IMR-90 (cell line): ENCODE measurements around the gene MEN1. TPM values are rescaled to one million over a fixed set of nuclear protein-coding genes. Genes with fewer than 3 reads are reported as not detected.

Experiments
- ATAC-seq: fragments of 200-7000 bp; cut with Tn5 transposase; 2 replicates; pipeline ENCODE4 v1.9.1; 2020; ENCODE audit warnings: low read depth, mild to moderate bottlenecking, moderate library complexity
- BruUV-seq: library from RNA; stranded (reverse); fragments of 400-500 nt; replicated peaks from 2 replicates; lab custom pipeline; 2021; lab: Mats Ljungman, UMichigan
- CTCF ChIA-PET: fragments of 300-600 bp; formaldehyde crosslinking; extraction: SDS; loops from one replicate; lab custom pipeline; 2021; ENCODE audit warnings: antibody characterized with exemption; lab: Yijun Ruan, JAX
- POLR2A ChIA-PET: fragments of 300-600 bp; sonication (Branson Sonifier 250); formaldehyde crosslinking; loops from one replicate; lab custom pipeline; 2022; ENCODE audit warnings: antibody characterized with exemption; ENCODE audit not compliant: unreplicated experiment; lab: Charles Lee
- DNase-seq: peaks from one replicate; pipeline ENCODE4 v3.0.0; 2013
- H2AFZ ChIP-seq: replicated peaks from 2 replicates; pipeline ENCODE3; 2013; ENCODE audit warnings: low read length, mild to moderate bottlenecking; ENCODE audit not compliant: poor library complexity
- H2AK5ac ChIP-seq: 2 replicates; pipeline ENCODE4 v1.6.1; 2013; ENCODE audit warnings: low read depth, low read length, inconsistent platforms
- H2AK9ac ChIP-seq: replicated peaks from 2 replicates; pipeline ENCODE3; 2013; ENCODE audit warnings: mild to moderate bottlenecking, low read depth, low read length, moderate library complexity; ENCODE audit not compliant: poor library complexity
- H2BK120ac ChIP-seq: 2 replicates; pipeline ENCODE4 v1.6.1; 2013; ENCODE audit warnings: low read depth, low read length, inconsistent platforms
- H2BK15ac ChIP-seq: 3 replicates; pipeline ENCODE4 v1.6.1; 2013; ENCODE audit warnings: low read depth, low read length, inconsistent platforms
- H2BK20ac ChIP-seq: 2 replicates; pipeline ENCODE4 v1.6.1; 2013; ENCODE audit warnings: low read depth, mild to moderate bottlenecking, inconsistent platforms, low read length, moderate library complexity
- H2BK5ac ChIP-seq: 2 replicates; pipeline ENCODE4 v1.6.1; 2013; ENCODE audit warnings: mild to moderate bottlenecking, low read depth, low read length, inconsistent platforms; ENCODE audit not compliant: poor library complexity, severe bottlenecking
- H3K14ac ChIP-seq: replicated peaks from 2 replicates; pipeline ENCODE4 v1.6.1; 2013; ENCODE audit warnings: low read depth, low read length, inconsistent platforms
- H3K18ac ChIP-seq: 2 replicates; pipeline ENCODE4 v1.6.1; 2013; ENCODE audit warnings: low read depth, low read length, control low read depth
- H3K23ac ChIP-seq: 2 replicates; pipeline ENCODE4 v1.6.1; 2013; ENCODE audit warnings: low read depth, low read length, inconsistent platforms
- H3K27ac ChIP-seq: 2 replicates; pipeline ENCODE4 v1.5.1; 2013; ENCODE audit warnings: mild to moderate bottlenecking, control low read depth, low read length; ENCODE audit not compliant: insufficient read depth
- H3K27me3 ChIP-seq: 2 replicates; pipeline ENCODE4 v1.6.1; 2013; ENCODE audit warnings: low read length; ENCODE audit not compliant: control insufficient read depth, insufficient read depth
- H3K36me3 ChIP-seq: 2 replicates; pipeline ENCODE4 v1.6.1; 2013; ENCODE audit warnings: low read length, mixed read lengths; ENCODE audit not compliant: control insufficient read depth, insufficient read depth
- H3K4ac ChIP-seq: 2 replicates; pipeline ENCODE4 v1.6.1; 2013; ENCODE audit warnings: low read depth, low read length, inconsistent platforms
- H3K4me1 ChIP-seq: 2 replicates; pipeline ENCODE4 v1.6.1; 2013; ENCODE audit warnings: low read length, mixed read lengths; ENCODE audit not compliant: control insufficient read depth, insufficient read depth
- H3K4me2 ChIP-seq: 2 replicates; pipeline ENCODE4 v1.6.1; 2013; ENCODE audit warnings: low read depth, mild to moderate bottlenecking, control low read depth, low read length, moderate library complexity
- H3K4me3 ChIP-seq: 2 replicates; pipeline ENCODE4 v1.5.1; 2013; ENCODE audit warnings: low read depth, mild to moderate bottlenecking, control low read depth, low read length, moderate library complexity; ENCODE audit not compliant: insufficient read depth
- H3K56ac ChIP-seq: 2 replicates; pipeline ENCODE4 v1.6.1; 2013; ENCODE audit warnings: low read length, inconsistent platforms; ENCODE audit not compliant: insufficient read depth; ENCODE audit errors: extremely low read depth
- H3K79me1 ChIP-seq, 2 experiments: 2 replicates each; pipeline ENCODE4 v1.6.1; 2013; ENCODE audit warnings: low read length in 2 of 2, inconsistent platforms in 1 of 2, low read depth in 1 of 2
- H3K9ac ChIP-seq: 2 replicates; pipeline ENCODE4 v1.6.1; 2013; ENCODE audit warnings: low read depth, low read length, control low read depth
- H3K9me1 ChIP-seq: 2 replicates; pipeline ENCODE4 v1.6.1; 2013; ENCODE audit warnings: low read length, inconsistent platforms; ENCODE audit not compliant: insufficient read depth
- H3K9me3 ChIP-seq: 2 replicates; pipeline ENCODE4 v1.6.1; 2013; ENCODE audit warnings: low read length; ENCODE audit not compliant: control insufficient read depth, insufficient read depth
- H4K20me1 ChIP-seq: 2 replicates; pipeline ENCODE4 v1.6.1; 2013; ENCODE audit warnings: low read length, inconsistent platforms; ENCODE audit not compliant: insufficient read depth
- H4K5ac ChIP-seq: 2 replicates; pipeline ENCODE4 v1.6.1; 2013; ENCODE audit warnings: mild to moderate bottlenecking, low read depth, low read length, control low read depth
- H4K8ac ChIP-seq, 2 experiments: 2 replicates each; pipeline ENCODE4 v1.6.1; 2013; ENCODE audit warnings: low read depth in 2 of 2, low read length in 2 of 2, control low read depth in 1 of 2, inconsistent platforms in 1 of 2
- H4K91ac ChIP-seq: 2 replicates; pipeline ENCODE4 v1.6.1; 2013; ENCODE audit warnings: low read depth, low read length, inconsistent platforms; ENCODE audit not compliant: insufficient read depth
- BHLHE40 ChIP-seq: fragments of 150-350 bp; IDR thresholded peaks from 2 replicates; pipeline ENCODE4 v1.6.1; 2016; ENCODE audit warnings: mild to moderate bottlenecking, low read depth, low read length
- CEBPB ChIP-seq: IDR thresholded peaks from 2 replicates; pipeline ENCODE4 v1.6.1; 2012; ENCODE audit warnings: low read depth, low read length, improper control_type of control experiment
- CHD1 ChIP-seq: IDR thresholded peaks from 2 replicates; pipeline ENCODE4 v1.6.1; 2012; ENCODE audit warnings: low read depth, low read length, improper control_type of control experiment
- FOS ChIP-seq: fragments of 150-350 bp; IDR thresholded peaks from 2 replicates; pipeline ENCODE4 v1.6.1; 2016; ENCODE audit warnings: low read depth, low read length
- MAFK ChIP-seq: IDR thresholded peaks from 2 replicates; pipeline ENCODE4 v1.6.1; 2012; ENCODE audit warnings: low read depth, low read length, improper control_type of control experiment
- MAZ ChIP-seq: IDR thresholded peaks from 2 replicates; pipeline ENCODE4 v1.6.1; 2012; ENCODE audit warnings: low read depth, mild to moderate bottlenecking, low read length, improper control_type of control experiment, moderate library complexity, borderline replicate concordance
- MXI1 ChIP-seq: IDR thresholded peaks from 2 replicates; pipeline ENCODE4 v1.6.1; 2012; ENCODE audit warnings: low read depth, mild to moderate bottlenecking, low read length, moderate library complexity, borderline replicate concordance
- NFE2L2 ChIP-seq: fragments of 150-350 bp; IDR thresholded peaks from 2 replicates; pipeline ENCODE4 v1.6.1; 2016; ENCODE audit warnings: low read depth, mild to moderate bottlenecking, low read length
- RAD21 ChIP-seq: IDR thresholded peaks from 2 replicates; pipeline ENCODE4 v1.6.1; 2012; ENCODE audit warnings: low read length, improper control_type of control experiment
- RCOR1 ChIP-seq: IDR thresholded peaks from 2 replicates; pipeline ENCODE4 v1.6.1; 2012; ENCODE audit warnings: mild to moderate bottlenecking, low read length, improper control_type of control experiment; ENCODE audit not compliant: insufficient replicate concordance
- RFX5 ChIP-seq: IDR thresholded peaks from 2 replicates; pipeline ENCODE4 v1.8.0; 2012; ENCODE audit warnings: low read depth, mild to moderate bottlenecking, low read length, moderate library complexity
- SMC3 ChIP-seq: fragments of 150-350 bp; IDR thresholded peaks from 2 replicates; pipeline ENCODE4 v1.6.1; 2016; ENCODE audit warnings: low read depth, mild to moderate bottlenecking, antibody characterized with exemption, low read length, moderate library complexity
- WGBS, 2 experiments: methylation state at CpG; one replicate each; pipeline versions ENCODE4 v1.1.5 to v1.1.7; 2013; ENCODE audit warnings: missing lambda C conversion rate in 2 of 2; ENCODE audit not compliant: insufficient read length in 1 of 2; ENCODE audit errors: extremely low coverage in 2 of 2; 5-methylcytosine and 5-hydroxymethylcytosine counted together
- dilution Hi-C: fragments of 300-500 bp; cut with HindIII; formaldehyde crosslinking; loops from one replicate; pipeline ENCODE4 v1.14.3; 2018; ENCODE audit warnings: low sequenced_read_pairs; ENCODE audit not compliant: unreplicated experiment
- in situ Hi-C: fragments of 300-500 bp; cut with MboI; formaldehyde crosslinking; loops from 3 replicates; pipeline ENCODE4 v1.14.3; 2019; ENCODE audit warnings: low sequenced_read_pairs, inconsistent platforms, mixed read lengths
- intact Hi-C: fragments of 100-400 bp; cut with micrococcal nuclease; formaldehyde crosslinking; loops from 2 replicates; pipeline ENCODE4 v1.10.0; 2022
- polyA plus RNA-seq, 3 experiments: library from polyadenylated mRNA; depleted of rRNA; stranded (reverse); fragments of >200 nt; gene quantifications; 2 replicates each; pipeline ENCODE4 v1.2.3, GENCODE V29; 2012; ENCODE audit warnings: low replicate concordance in 1 of 3
- total RNA-seq: library from RNA; depleted of rRNA; stranded (reverse); fragments of >200 nt; gene quantifications from 2 replicates; pipeline ENCODE4 v1.2.3, GENCODE V29; 2012
- TF ChIP-seq, protein P1 (sequence below): conservative IDR thresholded peaks from 2 replicates; pipeline ENCODE4 v1.5.1; 2012; ENCODE audit warnings: mild to moderate bottlenecking, low read depth, low read length, improper control_type of control experiment
- TF ChIP-seq, protein P2 (sequence below): fragments of 150-350 bp; IDR thresholded peaks from 2 replicates; pipeline ENCODE4 v1.6.1; 2017; ENCODE audit warnings: mild to moderate bottlenecking, antibody characterized with exemption, low read length, low read depth

The MEN1 gene
- total and polyA plus RNA-seq, 2 of the 4 experiments (the other 2 are of a cell fraction) = 8.8 to 35.7 TPM

- Histone ChIP-seq H3K27ac (no peak overlapping the region), H3K36me3 (peaks cover 9% of the 10 kb centered on the region), H3K27me3 (no peaks in the 10 kb centered on the region), H3K4ac (no peak overlapping the region), H4K91ac (no peak overlapping the region), H3K9ac (no peak overlapping the region), H3K9me1 (peaks cover 11% of the 10 kb centered on the region; the same call in 1 of the 2 replicates), H2BK120ac (no peak overlapping the region), H3K79me1 (peaks cover 6 to 10% of the 10 kb centered on the region in 2 experiments; a peak in 3 of 4 replicates), H3K9me3 (no peaks in the 10 kb centered on the region), H2AK5ac (no peak overlapping the region), H3K56ac (no peak overlapping the region), H2BK15ac (no peak overlapping the region), H2AK9ac (no peak overlapping the region), H3K4me1 (peaks cover 5% of the 10 kb centered on the region), H3K4me3 (no peak overlapping the region), H2AFZ (no peak overlapping the region), H4K8ac (no peak overlapping the region), H3K14ac (no peak overlapping the region), H4K5ac (no peak overlapping the region), H2BK20ac (no peak overlapping the region), H3K18ac (no peak overlapping the region), H2BK5ac (no peak overlapping the region), H3K4me2 (no peak overlapping the region), H3K23ac (no peak overlapping the region), H4K20me1 (peaks cover 11% of the 10 kb centered on the region)
- dilution Hi-C loops (no loop called here), in situ Hi-C loops (no loop called here), intact Hi-C loops (no loop called here)
- POLR2A ChIA-PET = no interaction called here
- TF ChIP-seq CEBPB (no peak), SMC3 (no peak), BHLHE40 (no peak), MXI1 (no peak), MAFK (no peak), CHD1 (no peak), FOS (no peak), MAZ (no peak), RFX5 (no peak), RAD21 (no peak), RCOR1 (no peak), NFE2L2 (no peak)
- TF ChIP-seq, protein P1, sequence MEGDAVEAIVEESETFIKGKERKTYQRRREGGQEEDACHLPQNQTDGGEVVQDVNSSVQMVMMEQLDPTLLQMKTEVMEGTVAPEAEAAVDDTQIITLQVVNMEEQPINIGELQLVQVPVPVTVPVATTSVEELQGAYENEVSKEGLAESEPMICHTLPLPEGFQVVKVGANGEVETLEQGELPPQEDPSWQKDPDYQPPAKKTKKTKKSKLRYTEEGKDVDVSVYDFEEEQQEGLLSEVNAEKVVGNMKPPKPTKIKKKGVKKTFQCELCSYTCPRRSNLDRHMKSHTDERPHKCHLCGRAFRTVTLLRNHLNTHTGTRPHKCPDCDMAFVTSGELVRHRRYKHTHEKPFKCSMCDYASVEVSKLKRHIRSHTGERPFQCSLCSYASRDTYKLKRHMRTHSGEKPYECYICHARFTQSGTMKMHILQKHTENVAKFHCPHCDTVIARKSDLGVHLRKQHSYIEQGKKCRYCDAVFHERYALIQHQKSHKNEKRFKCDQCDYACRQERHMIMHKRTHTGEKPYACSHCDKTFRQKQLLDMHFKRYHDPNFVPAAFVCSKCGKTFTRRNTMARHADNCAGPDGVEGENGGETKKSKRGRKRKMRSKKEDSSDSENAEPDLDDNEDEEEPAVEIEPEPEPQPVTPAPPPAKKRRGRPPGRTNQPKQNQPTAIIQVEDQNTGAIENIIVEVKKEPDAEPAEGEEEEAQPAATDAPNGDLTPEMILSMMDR = no peak
- TF ChIP-seq, protein P2, sequence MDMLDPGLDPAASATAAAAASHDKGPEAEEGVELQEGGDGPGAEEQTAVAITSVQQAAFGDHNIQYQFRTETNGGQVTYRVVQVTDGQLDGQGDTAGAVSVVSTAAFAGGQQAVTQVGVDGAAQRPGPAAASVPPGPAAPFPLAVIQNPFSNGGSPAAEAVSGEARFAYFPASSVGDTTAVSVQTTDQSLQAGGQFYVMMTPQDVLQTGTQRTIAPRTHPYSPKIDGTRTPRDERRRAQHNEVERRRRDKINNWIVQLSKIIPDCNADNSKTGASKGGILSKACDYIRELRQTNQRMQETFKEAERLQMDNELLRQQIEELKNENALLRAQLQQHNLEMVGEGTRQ = no peak
- BruUV-seq = no TSS peak
- ATAC-seq (no peak), DNase-seq (no peak)
- 89% methylated on average over 8 of the region's 19 CpGs; no CpG with 5 or more reads in 1 of the 2 experiments for WGBS, 2 experiments
- CTCF ChIA-PET = no interaction called here
Observed at GRCh38 chr11:64757549-64758329, 52.6 kb downstream of the MEN1 start.
